CD14-positive monocyte (primary cell): Measurements from ENCODE around the gene CAMK2A. TPM values are rescaled to one million over a fixed set of nuclear protein-coding genes. Genes with fewer than 3 reads are reported as not detected.

Experiments
- DNase-seq, 3 donors: peaks; one replicate each; pipeline ENCODE4 v3.0.0-alpha.2; 2011 to 2022
- H2AFZ ChIP-seq: 2 replicates; pipeline ENCODE4 v1.6.0; 2012; ENCODE audit warnings: mild to moderate bottlenecking, low read depth, low read length, inconsistent platforms; ENCODE audit not compliant: insufficient read depth, poor library complexity, severe bottlenecking
- H3K27ac ChIP-seq, 2 donors: 1 replicate in 1 of 2; 2 replicates in 1 of 2; pipeline ENCODE4 v1.5.1; 2012 to 2013; ENCODE audit warnings: low read length in 2 of 2, control low read depth in 1 of 2, inconsistent platforms in 1 of 2, low read depth in 1 of 2, mild to moderate bottlenecking in 1 of 2
- H3K27me3 ChIP-seq, 2 donors: one replicate each; pipeline versions ENCODE4 v1.6.0 to v1.6.1; 2011 to 2013; ENCODE audit warnings: low read length in 2 of 2; ENCODE audit not compliant: control insufficient read depth in 2 of 2, insufficient read depth in 2 of 2
- H3K36me3 ChIP-seq, 2 donors: replicated peaks in 1 of 2; 1 replicate in 1 of 2; 2 replicates in 1 of 2; pipeline versions ENCODE4 v1.5.1 to v1.6.1; 2012 to 2013; ENCODE audit warnings: low read length in 2 of 2, control low read depth in 1 of 2, inconsistent platforms in 1 of 2, mild to moderate bottlenecking in 1 of 2; ENCODE audit not compliant: insufficient read depth in 2 of 2, control insufficient read depth in 1 of 2
- H3K4me1 ChIP-seq, 2 donors: 1 replicate in 1 of 2; 2 replicates in 1 of 2; pipeline versions ENCODE4 v1.5.1 to v1.6.1; 2012 to 2013; ENCODE audit warnings: low read length in 2 of 2, control low read depth in 1 of 2, inconsistent platforms in 1 of 2, mild to moderate bottlenecking in 1 of 2, moderate library complexity in 1 of 2; ENCODE audit not compliant: insufficient read depth in 2 of 2, control insufficient read depth in 1 of 2
- H3K4me2 ChIP-seq: replicated peaks from 2 replicates; pipeline ENCODE3; 2012; ENCODE audit warnings: low read length, moderate library complexity, mild to moderate bottlenecking; ENCODE audit not compliant: poor library complexity, severe bottlenecking; ENCODE audit errors: extremely low read depth
- H3K4me3 ChIP-seq, 3 experiments: fragments of 200-600 bp in 1 of 3; sonication (generic) in 1 of 3; replicated peaks in 1 of 3; 1 replicate in 2 of 3; 2 replicates in 1 of 3; pipeline ENCODE4 v1.5.1; 2011 to 2013; ENCODE audit warnings: low read length in 3 of 3, mild to moderate bottlenecking in 3 of 3, control low read depth in 2 of 3, low read depth in 2 of 3, inconsistent platforms in 1 of 3, moderate library complexity in 1 of 3
- H3K79me2 ChIP-seq: 2 replicates; pipeline ENCODE4 v1.6.0; 2012; ENCODE audit warnings: mild to moderate bottlenecking, control low read depth, inconsistent platforms, low read length, moderate library complexity; ENCODE audit not compliant: insufficient read depth
- H3K9ac ChIP-seq: 2 replicates; pipeline ENCODE4 v1.6.0; 2017; ENCODE audit warnings: low read length, mild to moderate bottlenecking; ENCODE audit not compliant: insufficient read depth, poor library complexity, severe bottlenecking
- H3K9me3 ChIP-seq, 2 donors: replicated peaks in 1 of 2; 1 replicate in 1 of 2; 2 replicates in 1 of 2; pipeline versions ENCODE4 v1.5.1 to v1.6.1; 2012 to 2013; ENCODE audit warnings: low read length in 2 of 2, control low read depth in 1 of 2; ENCODE audit not compliant: control insufficient read depth in 1 of 2, insufficient read depth in 1 of 2
- H4K20me1 ChIP-seq: 2 replicates; pipeline ENCODE4 v1.6.0; 2012; ENCODE audit warnings: mild to moderate bottlenecking, low read length, control low read depth, moderate library complexity; ENCODE audit not compliant: insufficient read depth
- H3K27ac Mint-ChIP-seq, 7 donors: one replicate each; pipeline ENCODE4 v1.8.0; 2020; ENCODE audit warnings: mild to moderate bottlenecking in 7 of 7, mixed read lengths in 7 of 7, moderate library complexity in 6 of 7, inconsistent platforms in 2 of 7
- H3K27me3 Mint-ChIP-seq, 3 donors: one replicate each; pipeline ENCODE4 v1.8.0; 2021 to 2022; ENCODE audit warnings: low read depth in 3 of 3, mild to moderate bottlenecking in 3 of 3, mixed read lengths in 3 of 3, moderate library complexity in 3 of 3, inconsistent platforms in 1 of 3
- H3K36me3 Mint-ChIP-seq, 2 donors: one replicate each; pipeline ENCODE4 v1.8.0; 2020; ENCODE audit warnings: mixed read lengths in 2 of 2, inconsistent platforms in 1 of 2, mild to moderate bottlenecking in 1 of 2
- H3K4me1 Mint-ChIP-seq: one replicate; pipeline ENCODE4 v1.8.0; 2020; ENCODE audit warnings: mild to moderate bottlenecking, mixed read lengths
- H3K4me3 Mint-ChIP-seq, 2 donors: one replicate each; pipeline ENCODE4 v1.8.0; 2020; ENCODE audit warnings: mild to moderate bottlenecking in 2 of 2, mixed read lengths in 2 of 2, moderate library complexity in 1 of 2
- H3K9me3 Mint-ChIP-seq, 7 donors: one replicate each; pipeline ENCODE4 v1.8.0; 2020 to 2022; ENCODE audit warnings: mixed read lengths in 7 of 7, mild to moderate bottlenecking in 6 of 7, moderate library complexity in 6 of 7, inconsistent platforms in 2 of 7
- WGBS: methylation state at CpG from one replicate; pipeline ENCODE4 v1.1.5; 2013; ENCODE audit warnings: missing lambda C conversion rate; ENCODE audit not compliant: insufficient coverage; 5-methylcytosine and 5-hydroxymethylcytosine counted together
- intact Hi-C, 2 donors: fragments of 100-400 bp; cut with micrococcal nuclease; formaldehyde crosslinking; loops; one replicate each; pipeline versions ENCODE4 v1.15.0 to v1.15.1; 2023
- polyA plus RNA-seq, 3 donors: library from polyadenylated mRNA; depleted of rRNA in 1 of 3; unstranded in 2 of 3; stranded (reverse) in 1 of 3; fragments of 300-500 nt in 2 of 3; fragments of >200 nt in 1 of 3; fragmentation: Illumina TruSeq in 2 of 3; gene quantifications; 1 replicate in 2 of 3; 2 replicates in 1 of 3; pipeline ENCODE4 v1.2.3, GENCODE V29; 2012 to 2021
- TF ChIP-seq, protein P1 (sequence below): fragments of 200-600 bp; IDR thresholded peaks from one replicate; pipeline ENCODE4 v1.8.0; 2022; ENCODE audit warnings: antibody characterized with exemption, mild to moderate bottlenecking

The CAMK2A gene
- polyA plus RNA-seq, 3 donors: not detected

DNA sequence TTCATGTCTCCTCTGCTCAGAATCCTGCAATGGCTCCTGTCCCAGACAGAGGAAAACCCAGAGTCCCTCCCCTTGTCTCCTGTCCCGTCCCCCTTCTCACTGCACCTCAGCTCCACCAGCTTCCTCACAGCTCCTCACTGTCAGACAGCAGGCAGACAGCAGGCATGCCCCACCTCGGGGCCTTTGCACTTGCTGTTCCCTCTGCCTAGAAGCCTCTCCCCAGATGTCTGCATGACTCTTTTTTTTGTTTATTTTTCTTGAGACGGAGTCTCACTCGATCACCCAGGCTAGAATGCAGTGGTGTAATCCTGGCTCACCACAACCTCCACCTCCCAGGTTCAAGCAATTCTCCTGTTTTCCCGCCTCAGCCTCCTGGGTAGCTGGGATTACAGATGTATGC, 108.5 kb downstream of the CAMK2A start:
- Histone ChIP-seq H3K4me3 (no peak overlapping the region), H3K9ac (no peak overlapping the region), H4K20me1 (no peaks in the 10 kb centered on the region), H3K27ac (peak overlapping the region in 1 of 2 donors; percentile 10), H3K9me3 (no peaks in the 10 kb centered on the region), H2AFZ (peak overlapping the region; percentile 64), H3K79me2 (no peaks in the 10 kb centered on the region), H3K4me2 (no peak overlapping the region), H3K4me1 (peaks cover 28% of the 10 kb centered on the region in 2 donors), H3K27me3 (no peaks in the 10 kb centered on the region), H3K36me3 (no peaks in the 10 kb centered on the region)
- peak overlapping the region in 4 of 7 donors; percentile 43 to 79 (median 62) for H3K27ac Mint-ChIP-seq
- peaks cover 0 to 2% (median 0%) of the 10 kb centered on the region in 7 donors for H3K9me3 Mint-ChIP-seq
- peaks cover 0 to 8% (median 2%) of the 10 kb centered on the region in 3 donors for H3K27me3 Mint-ChIP-seq
- H3K36me3 Mint-ChIP-seq: no peaks in the 10 kb centered on the region
- no peak for DNase-seq
- WGBS: 65% methylated on average over 2 of the region's 5 CpGs
- peaks cover 30% of the 10 kb centered on the region for H3K4me1 Mint-ChIP-seq
- H3K4me3 Mint-ChIP-seq: peak overlapping the region in 1 of 2 donors; percentile 60
- intact Hi-C loops: no loop called here
- TF ChIP-seq, protein P1, sequence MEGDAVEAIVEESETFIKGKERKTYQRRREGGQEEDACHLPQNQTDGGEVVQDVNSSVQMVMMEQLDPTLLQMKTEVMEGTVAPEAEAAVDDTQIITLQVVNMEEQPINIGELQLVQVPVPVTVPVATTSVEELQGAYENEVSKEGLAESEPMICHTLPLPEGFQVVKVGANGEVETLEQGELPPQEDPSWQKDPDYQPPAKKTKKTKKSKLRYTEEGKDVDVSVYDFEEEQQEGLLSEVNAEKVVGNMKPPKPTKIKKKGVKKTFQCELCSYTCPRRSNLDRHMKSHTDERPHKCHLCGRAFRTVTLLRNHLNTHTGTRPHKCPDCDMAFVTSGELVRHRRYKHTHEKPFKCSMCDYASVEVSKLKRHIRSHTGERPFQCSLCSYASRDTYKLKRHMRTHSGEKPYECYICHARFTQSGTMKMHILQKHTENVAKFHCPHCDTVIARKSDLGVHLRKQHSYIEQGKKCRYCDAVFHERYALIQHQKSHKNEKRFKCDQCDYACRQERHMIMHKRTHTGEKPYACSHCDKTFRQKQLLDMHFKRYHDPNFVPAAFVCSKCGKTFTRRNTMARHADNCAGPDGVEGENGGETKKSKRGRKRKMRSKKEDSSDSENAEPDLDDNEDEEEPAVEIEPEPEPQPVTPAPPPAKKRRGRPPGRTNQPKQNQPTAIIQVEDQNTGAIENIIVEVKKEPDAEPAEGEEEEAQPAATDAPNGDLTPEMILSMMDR: no peak

DNA sequence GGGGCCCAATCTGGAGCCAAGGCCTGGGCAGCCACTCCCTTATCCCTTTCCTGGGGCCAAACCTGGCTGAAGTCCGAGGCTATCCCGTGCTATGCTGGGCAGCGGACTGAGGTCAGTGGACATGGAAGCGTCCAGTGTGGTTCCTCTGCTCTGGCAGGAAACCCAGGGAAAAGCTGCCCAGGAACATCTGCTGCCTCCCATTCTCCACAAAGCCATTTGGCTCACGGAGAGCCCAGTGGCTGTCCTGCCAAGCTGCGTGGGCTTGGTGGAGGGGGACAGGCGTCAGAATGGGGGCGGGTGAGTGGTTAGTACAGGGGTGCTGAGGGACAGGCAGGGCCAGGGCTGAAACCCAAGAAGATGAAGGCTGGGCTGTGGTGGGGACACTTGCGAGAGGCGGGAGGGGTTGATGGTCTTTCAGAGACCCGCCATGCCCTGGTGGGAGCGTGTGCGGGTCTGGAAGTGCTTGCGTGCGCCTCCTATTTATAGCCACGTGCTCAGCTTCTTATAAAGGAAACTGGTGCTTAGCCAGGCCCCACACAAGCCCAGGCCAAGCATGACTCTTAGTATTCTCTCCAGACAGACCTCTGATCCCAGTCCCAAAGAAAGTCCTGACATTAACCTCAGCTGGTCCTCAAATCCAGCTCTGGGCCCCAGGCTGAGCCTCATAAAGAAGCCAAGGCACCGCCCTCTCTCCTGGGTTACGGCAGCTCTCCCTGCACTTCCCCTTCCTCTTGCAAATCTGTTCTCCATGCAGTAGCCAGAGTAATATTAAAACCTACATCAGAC, 109.1 kb downstream of the CAMK2A start:
- Mint-ChIP-seq H3K4me3 (peak overlapping the region in 1 of 2 donors; percentile 60), H3K27me3 (peaks cover 0 to 8% (median 5%) of the 10 kb centered on the region in 3 donors), H3K9me3 (peaks cover 0 to 2% (median 0%) of the 10 kb centered on the region in 7 donors), H3K4me1 (peaks cover 25% of the 10 kb centered on the region), H3K36me3 (no peaks in the 10 kb centered on the region), H3K27ac (peak overlapping the region in 5 of 7 donors; percentile 20 to 79 (median 62))
- Histone ChIP-seq H3K4me3 (no peak overlapping the region), H3K9me3 (no peaks in the 10 kb centered on the region), H3K79me2 (no peaks in the 10 kb centered on the region), H2AFZ (peak overlapping the region; percentile 64), H3K4me1 (peaks cover 22 to 23% of the 10 kb centered on the region in 2 donors), H3K36me3 (no peaks in the 10 kb centered on the region), H3K27ac (peak overlapping the region in 1 of 2 donors; percentile 10), H3K27me3 (no peaks in the 10 kb centered on the region), H3K9ac (no peak overlapping the region), H4K20me1 (no peaks in the 10 kb centered on the region), H3K4me2 (no peak overlapping the region)
- TF ChIP-seq, protein P1: no peak
- WGBS: 53% methylated on average over 15 of the region's 18 CpGs
- intact Hi-C loops: no loop called here
- peak; percentile 26 to 41 (median 32) for DNase-seq
